HAP-1 (cell line): ENCODE data around the gene C1QTNF9.
"Not testable (repeated sequence)": the region's sequence is repeated elsewhere in the genome, so short reads cannot be mapped to it uniquely, and the experiment has no call there.

Experiments used
- DNase-seq, 2 experiments: peaks; one replicate each; pipeline ENCODE4 v3.0.0-alpha.2; 2016 to 2020; ENCODE audit warnings: low spot score in 2 of 2
- H3K27me3 ChIP-seq: fragments of 250-450 bp; sonication (Bioruptor Pico); 2 replicates; pipeline ENCODE4 v1.5.1; 2020; ENCODE audit warnings: low read depth, mild to moderate bottlenecking, moderate library complexity
- H3K36me3 ChIP-seq: fragments of 250-450 bp; sonication (Bioruptor Pico); replicated peaks from 2 replicates; pipeline ENCODE4 v1.5.1; 2020; ENCODE audit warnings: mild to moderate bottlenecking
- H3K4me1 ChIP-seq: fragments of 250-450 bp; sonication (Bioruptor Pico); 2 replicates; pipeline ENCODE4 v1.5.1; 2020; ENCODE audit warnings: mild to moderate bottlenecking
- H3K4me3 ChIP-seq: fragments of 250-450 bp; sonication (Bioruptor Pico); 2 replicates; pipeline ENCODE4 v1.5.1; 2020; ENCODE audit warnings: mild to moderate bottlenecking, moderate library complexity
- H3K9me3 ChIP-seq: fragments of 250-450 bp; sonication (Bioruptor Pico); 2 replicates; pipeline ENCODE4 v1.5.1; 2020; ENCODE audit warnings: mild to moderate bottlenecking, moderate library complexity
- in situ Hi-C: fragments of 300-500 bp; cut with MboI; formaldehyde crosslinking; loops from 3 replicates; pipeline ENCODE4 v1.14.3; 2020; ENCODE audit warnings: low sequenced_read_pairs, inconsistent platforms, mixed read lengths

The C1QTNF9 gene

GRCh38 chr13:24292481-24292880 lies 16.9 kb upstream of the C1QTNF9 start:
- Histone ChIP-seq H3K36me3 (peaks cover 13% of the 10 kb centered on the region), H3K9me3 (no peaks in the 10 kb centered on the region), H3K27me3 (no peaks in the 10 kb centered on the region), H3K4me3 (no peak overlapping the region), H3K4me1 (no peaks in the 10 kb centered on the region)
- DNase-seq = no peak
- in situ Hi-C loops = no loop called here

GRCh38 chr13:24293746-24294145 lies 15.6 kb upstream of the C1QTNF9 start:
- no peak for DNase-seq
- no peak overlapping the region for H3K4me3 ChIP-seq
- in situ Hi-C loops = no loop called here

GRCh38 chr13:24299488-24300114 lies 9.8 kb upstream of the C1QTNF9 start:
- no peak for DNase-seq
- Histone ChIP-seq H3K4me3 (no peak overlapping the region), H3K9me3 (no peaks in the 10 kb centered on the region), H3K4me1 (no peaks in the 10 kb centered on the region), H3K27me3 (no peaks in the 10 kb centered on the region), H3K36me3 (peaks cover 12% of the 10 kb centered on the region)
- in situ Hi-C loops = no loop called here

More at GRCh38 chr13:24293746-24294145, 15.6 kb upstream of the C1QTNF9 start:
- Histone ChIP-seq H3K36me3 (peaks cover 14% of the 10 kb centered on the region), H3K9me3 (no peaks in the 10 kb centered on the region), H3K27me3 (no peaks in the 10 kb centered on the region), H3K4me1 (no peaks in the 10 kb centered on the region)

GRCh38 chr13:24301434-24301833 lies 7.9 kb upstream of the C1QTNF9 start:
- Histone ChIP-seq H3K27me3 (no peaks in the 10 kb centered on the region), H3K9me3 (no peaks in the 10 kb centered on the region), H3K36me3 (peaks cover 2% of the 10 kb centered on the region; the same call in 1 of the 2 replicates), H3K4me3 (no peak overlapping the region), H3K4me1 (no peaks in the 10 kb centered on the region)
- in situ Hi-C loops = no loop called here
- no peak for DNase-seq

GRCh38 chr13:24301911-24302310 lies 7.5 kb upstream of the C1QTNF9 start:
- no peak for DNase-seq
- Histone ChIP-seq H3K4me3 (no peak overlapping the region), H3K36me3 (peaks cover 2% of the 10 kb centered on the region; the same call in 1 of the 2 replicates), H3K4me1 (no peaks in the 10 kb centered on the region), H3K9me3 (no peaks in the 10 kb centered on the region), H3K27me3 (no peaks in the 10 kb centered on the region)
- in situ Hi-C loops = no loop called here

GRCh38 chr13:24304620-24305019 lies 4.8 kb upstream of the C1QTNF9 start:
- DNase-seq = no peak
- H3K4me1 ChIP-seq = no peaks in the 10 kb centered on the region
- H3K36me3 ChIP-seq = no peaks in the 10 kb centered on the region
- H3K4me3 ChIP-seq = no peak overlapping the region
- H3K9me3 ChIP-seq = no peaks in the 10 kb centered on the region
- in situ Hi-C loops = no loop called here
- no peaks in the 10 kb centered on the region for H3K27me3 ChIP-seq

GRCh38 chr13:24306632-24307031 lies 2.7 kb upstream of the C1QTNF9 start:
- H3K27me3 ChIP-seq = no peaks in the 10 kb centered on the region
- H3K4me3 ChIP-seq = no peak overlapping the region
- no peaks in the 10 kb centered on the region for H3K4me1 ChIP-seq
- H3K36me3 ChIP-seq = no peaks in the 10 kb centered on the region
- DNase-seq = no peak
- in situ Hi-C loops = no loop called here
- no peaks in the 10 kb centered on the region for H3K9me3 ChIP-seq

GRCh38 chr13:24307211-24308067 lies 1.9 kb upstream of the C1QTNF9 start:
- Histone ChIP-seq H3K27me3 (no peaks in the 10 kb centered on the region), H3K9me3 (no peaks in the 10 kb centered on the region), H3K36me3 (no peaks in the 10 kb centered on the region), H3K4me3 (no peak overlapping the region), H3K4me1 (no peaks in the 10 kb centered on the region)
- no peak for DNase-seq
- in situ Hi-C loops = no loop called here

- H3K4me3 ChIP-seq = no peak overlapping the region
- H3K4me1 ChIP-seq = no peaks in the 10 kb centered on the region
- no peaks in the 10 kb centered on the region for H3K36me3 ChIP-seq
- H3K9me3 ChIP-seq = no peaks in the 10 kb centered on the region
- in situ Hi-C loops = no loop called here
- DNase-seq = no peak
- H3K27me3 ChIP-seq = no peaks in the 10 kb centered on the region
These were observed 1.3 kb upstream of the C1QTNF9 start for GRCh38 chr13:24308068-24308445.

- in situ Hi-C loops = no loop called here
- H3K4me3 ChIP-seq = no peak overlapping the region
- H3K4me1 ChIP-seq = no peaks in the 10 kb centered on the region
- no peaks in the 10 kb centered on the region for H3K9me3 ChIP-seq
- no peaks in the 10 kb centered on the region for H3K27me3 ChIP-seq
- no peak for DNase-seq
- no peaks in the 10 kb centered on the region for H3K36me3 ChIP-seq
These were observed 826 bp upstream of the C1QTNF9 start for GRCh38 chr13:24308488-24309020.

GRCh38 chr13:24313439-24313838 lies 4.1 kb downstream of the C1QTNF9 start:
- no peaks in the 10 kb centered on the region for H3K27me3 ChIP-seq
- no peak overlapping the region for H3K4me3 ChIP-seq
- H3K9me3 ChIP-seq = no peaks in the 10 kb centered on the region
- H3K36me3 ChIP-seq = no peaks in the 10 kb centered on the region
- DNase-seq = no peak
- in situ Hi-C loops = no loop called here
- no peaks in the 10 kb centered on the region for H3K4me1 ChIP-seq

- H3K27me3 ChIP-seq, H3K4me3 ChIP-seq, in situ Hi-C loops, H3K9me3 ChIP-seq, H3K36me3 ChIP-seq, H3K4me1 ChIP-seq, DNase-seq: not testable (repeated sequence)
These were observed 8.5 kb downstream of the C1QTNF9 start for GRCh38 chr13:24317835-24318234.

- in situ Hi-C loops = not testable (repeated sequence)
These were observed 9.5 kb downstream of the C1QTNF9 start for GRCh38 chr13:24318878-24319277.

GRCh38 chr13:24319641-24320040 lies 10.3 kb downstream of the C1QTNF9 start:
- DNase-seq, H3K9me3 ChIP-seq, in situ Hi-C loops, H3K27me3 ChIP-seq, H3K4me3 ChIP-seq, H3K36me3 ChIP-seq, H3K4me1 ChIP-seq: not testable (repeated sequence)

More at GRCh38 chr13:24318878-24319277, 9.5 kb downstream of the C1QTNF9 start:
- H3K9me3 ChIP-seq, H3K27me3 ChIP-seq, H3K4me1 ChIP-seq, H3K36me3 ChIP-seq, DNase-seq, H3K4me3 ChIP-seq: not testable (repeated sequence)
